HCT116 (cell line): ENCODE measurements around the gene DUS3L.

Experiments
- ATF3 ChIP-seq: IDR thresholded peaks from 2 replicates; pipeline ENCODE4 v1.6.1; 2012
- CTCF ChIP-seq, 3 experiments: fragments of 200-600 bp in 1 of 3; sonication (generic) in 1 of 3; IDR thresholded peaks in 2 of 3; conservative IDR thresholded peaks in 1 of 3; 2 replicates each; pipeline ENCODE4 v1.5.1; 2012 to 2017; ENCODE audit warnings: low read depth in 2 of 3, low read length in 2 of 3, antibody characterized with exemption in 1 of 3, borderline replicate concordance in 1 of 3, control low read depth in 1 of 3, mild to moderate bottlenecking in 1 of 3, mixed read lengths in 1 of 3, mixed run types in 1 of 3, moderate library complexity in 1 of 3; ENCODE audit not compliant: insufficient read depth in 1 of 3
- EZH2 ChIP-seq: fragments of 200-600 bp; sonication (generic); IDR thresholded peaks from 2 replicates; pipeline ENCODE4 v1.6.1; 2017; ENCODE audit warnings: antibody characterized with exemption, mixed run types
- POLR2A ChIP-seq: IDR thresholded peaks from 2 replicates; pipeline ENCODE4 v1.7.0; 2011; ENCODE audit warnings: borderline replicate concordance; ENCODE audit not compliant: insufficient read depth, insufficient read length; ENCODE audit errors: extremely low read depth
- POLR2AphosphoS5 ChIP-seq: IDR thresholded peaks from 2 replicates; pipeline ENCODE4 v1.6.1; 2011; ENCODE audit warnings: mild to moderate bottlenecking, low read depth, low read length, moderate library complexity
- SP1 ChIP-seq: IDR thresholded peaks from 2 replicates; pipeline ENCODE4 v1.6.1; 2012; ENCODE audit warnings: low read depth
- TCF7L2 ChIP-seq: IDR thresholded peaks from 2 replicates; pipeline ENCODE4 v1.7.0; 2011; ENCODE audit warnings: borderline replicate concordance, inconsistent platforms; ENCODE audit not compliant: insufficient read depth, insufficient read length; ENCODE audit errors: extremely low read depth
- ZFX ChIP-seq: fragments of 450-650 bp; IDR thresholded peaks from 2 replicates; pipeline ENCODE4 v1.6.1; 2017

GRCh38 chr19:5827342-5827890 lies 36.5 kb upstream of the DUS3L start:
- TF ChIP-seq CTCF (IDR thresholded peaks at IDR 0.05 in 2 of 3, conservative IDR thresholded peaks at IDR 0.05 in 1 of 3; ENCODE audit: borderline replicate concordance in 1 of 3, insufficient read depth in 1 of 3, low read depth in 2 of 3, low read length in 2 of 3) = no peak
- no peak for TF ChIP-seq ATF3
- TF ChIP-seq EZH2 = no peak
- no peak for TF ChIP-seq POLR2AphosphoS5
- no peak for TF ChIP-seq TCF7L2
- TF ChIP-seq SP1 = no peak
- no peak for TF ChIP-seq ZFX
- no peak for TF ChIP-seq POLR2A
